Effector memory CD4-positive, alpha-beta T cell (primary cell): ENCODE data around the gene RHPN2.
"Not testable (repeated sequence)": the region's sequence is repeated elsewhere in the genome, so short reads cannot be mapped to it uniquely, and the experiment has no call there.

Experiments
- DNase-seq, 3 donors: peaks; one replicate each; pipeline ENCODE4 v3.0.0-alpha.2; 2020
- H3K27ac ChIP-seq: 2 replicates; pipeline ENCODE4 v1.7.0; 2013; ENCODE audit warnings: mild to moderate bottlenecking, low read length, moderate library complexity; ENCODE audit not compliant: insufficient read depth, poor library complexity, severe bottlenecking
- H3K27me3 ChIP-seq: replicated peaks from 2 replicates; pipeline ENCODE4 v1.7.0; 2013; ENCODE audit warnings: mild to moderate bottlenecking, low read length; ENCODE audit not compliant: insufficient read depth, control insufficient read depth, poor library complexity, severe bottlenecking
- H3K36me3 ChIP-seq: 2 replicates; pipeline ENCODE4 v1.7.0; 2013; ENCODE audit warnings: mild to moderate bottlenecking, low read length, moderate library complexity; ENCODE audit not compliant: control insufficient read depth, insufficient read depth
- H3K4me1 ChIP-seq: 2 replicates; pipeline ENCODE4 v1.7.0; 2013; ENCODE audit warnings: low read length, mild to moderate bottlenecking; ENCODE audit not compliant: control insufficient read depth, insufficient read depth, poor library complexity, severe bottlenecking
- H3K4me3 ChIP-seq: 2 replicates; pipeline ENCODE4 v1.7.0; 2013; ENCODE audit warnings: low read length, low read depth, mild to moderate bottlenecking; ENCODE audit not compliant: insufficient read depth, poor library complexity, severe bottlenecking
- H3K9me3 ChIP-seq: 2 replicates; pipeline ENCODE4 v1.7.0; 2013; ENCODE audit warnings: mild to moderate bottlenecking, low read length, moderate library complexity; ENCODE audit not compliant: control insufficient read depth

RHPN2 gene

DNA sequence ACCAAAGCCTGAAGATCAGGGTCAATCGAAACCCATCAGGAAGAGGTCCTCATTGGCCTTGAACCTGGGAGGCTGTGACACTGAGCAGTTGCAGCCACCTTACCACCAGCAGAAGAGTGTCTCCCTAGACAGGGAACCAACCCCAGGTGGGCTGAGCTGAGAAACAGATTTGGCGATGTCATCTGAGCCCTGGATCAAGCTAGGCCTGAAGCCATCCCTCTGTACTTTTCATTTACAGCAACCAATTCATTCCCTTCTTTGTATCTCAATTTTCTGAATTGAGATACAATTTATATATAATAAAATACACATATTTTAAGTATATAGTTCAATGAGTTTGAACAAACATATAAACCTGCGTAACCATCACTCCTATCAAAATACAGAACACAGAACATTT lies 14.6 kb downstream of the RHPN2 start:
- no peak for DNase-seq
- Histone ChIP-seq H3K4me1 (no peaks in the 10 kb centered on the region), H3K27ac (no peak overlapping the region), H3K4me3 (no peak overlapping the region), H3K36me3 (no peaks in the 10 kb centered on the region), H3K27me3 (no peaks in the 10 kb centered on the region), H3K9me3 (no peaks in the 10 kb centered on the region)

DNA sequence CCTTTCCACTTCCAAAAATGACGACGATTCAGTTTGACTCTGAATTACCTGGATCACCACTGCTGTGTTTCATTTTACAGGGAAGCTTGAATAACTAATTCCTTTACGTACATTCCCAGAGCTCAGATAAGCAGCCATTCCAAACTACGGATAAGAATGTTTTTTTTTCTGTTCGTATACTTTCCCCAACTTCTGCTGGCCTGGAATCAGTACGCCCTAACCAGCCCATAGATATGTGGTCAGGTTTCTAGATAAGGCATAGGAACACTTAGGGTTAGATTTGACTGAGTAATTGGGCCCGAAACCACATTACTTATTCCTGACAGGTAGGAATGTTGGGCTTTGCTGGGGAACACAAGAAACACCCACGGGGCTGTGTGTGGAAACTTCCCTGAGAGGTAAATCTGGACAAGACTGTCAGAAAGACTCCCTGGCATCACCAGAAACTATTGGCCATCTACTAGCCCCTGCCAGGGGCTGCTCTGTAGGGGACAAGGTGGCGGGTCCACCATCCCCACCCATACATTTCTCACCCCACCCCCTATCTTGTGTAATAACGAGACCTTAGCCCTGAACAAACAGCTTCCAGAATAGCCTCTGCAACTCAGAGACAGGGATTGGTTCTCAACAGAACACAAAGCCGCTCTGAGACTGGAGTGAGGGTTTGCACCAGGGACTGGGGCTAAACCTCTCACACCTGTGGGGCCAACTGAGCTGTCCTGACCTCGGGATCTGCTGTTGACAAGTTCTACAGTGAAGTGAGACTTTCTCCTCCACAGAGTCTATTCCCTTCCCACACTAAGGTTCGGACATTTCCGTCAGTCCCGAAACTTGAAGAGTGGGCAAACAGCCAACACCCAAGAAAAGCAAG lies 15.6 kb downstream of the RHPN2 start:
- Histone ChIP-seq H3K27me3 (no peaks in the 10 kb centered on the region), H3K27ac (no peak overlapping the region), H3K9me3 (no peaks in the 10 kb centered on the region), H3K4me3 (no peak overlapping the region), H3K4me1 (no peaks in the 10 kb centered on the region), H3K36me3 (no peaks in the 10 kb centered on the region)
- DNase-seq = no peak

DNA sequence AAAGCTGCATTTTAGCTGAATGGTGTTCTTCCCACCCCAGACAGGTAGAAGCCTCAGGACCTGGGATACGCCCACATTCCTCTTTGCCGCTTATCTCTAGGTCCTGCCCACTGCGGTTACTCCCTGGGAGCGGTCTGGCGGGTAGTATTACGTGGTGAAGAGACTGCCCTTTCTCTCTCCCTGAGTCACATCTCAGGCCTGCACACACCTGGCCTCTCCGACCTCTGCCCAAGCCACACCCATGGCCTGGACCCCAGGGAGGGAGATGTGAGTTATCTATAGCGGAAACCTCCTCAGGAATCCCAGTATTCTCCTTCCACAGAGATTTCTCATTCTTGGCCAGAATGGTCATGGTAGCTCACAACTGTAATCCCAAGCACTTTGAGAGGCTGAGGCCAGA lies 17.3 kb downstream of the RHPN2 start:
- H3K36me3 ChIP-seq = no peaks in the 10 kb centered on the region
- H3K9me3 ChIP-seq = no peaks in the 10 kb centered on the region
- H3K27me3 ChIP-seq = no peaks in the 10 kb centered on the region
- no peaks in the 10 kb centered on the region for H3K4me1 ChIP-seq
- no peak overlapping the region for H3K27ac ChIP-seq
- no peak overlapping the region for H3K4me3 ChIP-seq
- DNase-seq = no peak

DNA sequence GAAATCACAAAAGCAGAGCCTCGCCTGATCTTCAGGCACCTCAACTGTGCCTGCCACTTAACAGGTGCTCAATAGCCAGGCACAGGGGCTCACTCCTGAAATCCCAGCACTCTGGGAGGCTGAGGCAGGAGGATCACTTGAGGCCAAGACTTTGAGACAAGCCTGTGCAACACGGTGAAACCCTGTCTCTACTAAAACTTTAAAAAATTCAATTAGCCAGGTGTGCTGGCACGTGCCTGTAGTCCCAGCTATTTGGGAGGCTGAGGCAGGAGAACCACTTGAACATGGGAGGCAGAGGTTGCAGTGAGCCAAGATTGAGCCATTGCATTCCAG lies 22.9 kb downstream of the RHPN2 start:
- H3K27me3 ChIP-seq, DNase-seq, H3K9me3 ChIP-seq, H3K36me3 ChIP-seq, H3K4me1 ChIP-seq, H3K27ac ChIP-seq, H3K4me3 ChIP-seq: not testable (repeated sequence)

DNA sequence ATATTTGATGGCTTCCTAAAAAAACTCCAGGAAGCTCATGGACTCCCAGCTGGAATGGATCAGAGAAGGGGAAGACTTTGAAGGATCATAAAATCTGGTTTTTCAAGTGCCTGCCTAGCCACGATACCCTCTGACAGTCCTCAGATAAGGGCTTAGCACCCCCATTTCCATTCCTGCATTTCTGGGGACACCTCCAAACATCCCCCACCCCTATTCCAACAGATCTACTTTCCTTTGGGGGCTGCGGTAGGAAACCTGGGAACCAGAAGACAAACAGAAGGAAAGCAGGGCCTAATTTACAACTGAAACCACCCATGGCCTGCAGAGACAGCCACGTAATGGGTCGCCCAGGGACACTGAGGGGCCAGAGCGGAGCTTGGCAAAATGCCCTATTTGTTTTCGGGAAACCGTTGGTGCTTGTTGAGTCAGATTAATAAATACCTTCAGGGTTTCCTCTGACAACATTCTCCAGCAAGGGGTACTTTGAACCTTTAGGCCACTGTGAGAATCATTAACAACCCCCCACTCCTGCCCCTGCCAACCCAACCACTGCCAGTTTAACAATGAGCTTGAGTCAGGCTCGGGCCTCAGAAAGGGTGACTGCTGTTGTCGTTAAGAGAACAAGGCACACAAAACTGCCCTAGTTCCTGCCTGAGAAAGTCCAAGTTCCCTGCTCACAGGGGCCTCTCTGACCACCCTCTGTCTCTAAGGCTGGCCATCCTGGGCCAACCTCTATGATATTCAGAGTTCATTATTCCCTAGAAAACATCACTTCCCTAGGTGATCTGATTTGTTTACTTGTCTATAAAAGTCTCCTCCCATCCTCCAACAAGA lies 23.5 kb downstream of the RHPN2 start:
- no peak for DNase-seq
- Histone ChIP-seq H3K27me3 (no peaks in the 10 kb centered on the region), H3K4me3 (no peak overlapping the region), H3K36me3 (no peaks in the 10 kb centered on the region), H3K9me3 (no peaks in the 10 kb centered on the region), H3K4me1 (no peaks in the 10 kb centered on the region), H3K27ac (no peak overlapping the region)

DNA sequence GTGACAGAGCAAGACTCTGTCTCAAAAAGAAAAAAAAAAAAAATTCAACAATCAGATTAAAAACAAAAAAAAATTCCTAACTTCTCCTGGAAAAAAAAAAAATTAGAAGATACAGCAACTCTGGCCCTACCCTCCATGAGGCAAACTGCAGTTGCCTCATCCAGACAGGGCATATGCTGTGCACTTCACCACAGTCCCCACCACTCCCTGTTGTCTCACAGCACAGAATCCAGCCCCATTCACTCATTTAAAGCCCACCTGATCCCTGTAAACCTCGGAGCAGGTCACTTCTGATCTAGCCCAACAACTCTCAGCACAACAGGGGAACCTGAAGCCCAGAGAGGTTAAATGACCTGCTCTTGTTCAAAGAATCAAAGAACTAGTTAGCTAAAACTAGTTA lies 24.9 kb downstream of the RHPN2 start:
- Histone ChIP-seq H3K27me3 (no peaks in the 10 kb centered on the region), H3K27ac (no peak overlapping the region), H3K4me1 (no peaks in the 10 kb centered on the region), H3K9me3 (no peaks in the 10 kb centered on the region), H3K4me3 (no peak overlapping the region), H3K36me3 (no peaks in the 10 kb centered on the region)
- DNase-seq = no peak

DNA sequence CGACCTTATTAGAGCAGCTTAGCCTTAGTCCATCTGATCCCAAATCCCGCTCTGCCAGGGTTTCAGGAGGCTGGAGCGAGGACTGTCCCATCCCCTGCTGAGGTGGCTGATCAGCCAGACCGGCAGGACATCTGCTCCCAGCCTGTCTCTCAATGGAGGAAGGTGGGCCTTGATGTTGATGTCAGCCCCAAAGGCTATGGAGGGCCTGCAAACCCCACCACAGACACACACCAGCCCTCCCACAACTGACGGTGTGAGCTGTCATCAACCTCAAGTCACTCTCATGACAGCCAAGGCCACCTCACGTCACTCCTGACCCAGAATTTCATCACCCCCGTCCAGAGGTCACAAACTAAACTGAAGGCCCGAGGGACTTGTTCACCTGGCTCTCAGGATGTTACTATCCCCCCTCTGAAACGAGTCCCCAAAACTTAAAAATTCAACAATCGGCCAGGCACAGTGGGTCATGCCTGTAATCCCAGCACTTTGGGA lies 25.5 kb downstream of the RHPN2 start:
- no peak overlapping the region for H3K27ac ChIP-seq
- no peak overlapping the region for H3K4me3 ChIP-seq
- H3K9me3 ChIP-seq = no peaks in the 10 kb centered on the region
- no peaks in the 10 kb centered on the region for H3K36me3 ChIP-seq
- no peaks in the 10 kb centered on the region for H3K27me3 ChIP-seq
- no peaks in the 10 kb centered on the region for H3K4me1 ChIP-seq
- DNase-seq = no peak

DNA sequence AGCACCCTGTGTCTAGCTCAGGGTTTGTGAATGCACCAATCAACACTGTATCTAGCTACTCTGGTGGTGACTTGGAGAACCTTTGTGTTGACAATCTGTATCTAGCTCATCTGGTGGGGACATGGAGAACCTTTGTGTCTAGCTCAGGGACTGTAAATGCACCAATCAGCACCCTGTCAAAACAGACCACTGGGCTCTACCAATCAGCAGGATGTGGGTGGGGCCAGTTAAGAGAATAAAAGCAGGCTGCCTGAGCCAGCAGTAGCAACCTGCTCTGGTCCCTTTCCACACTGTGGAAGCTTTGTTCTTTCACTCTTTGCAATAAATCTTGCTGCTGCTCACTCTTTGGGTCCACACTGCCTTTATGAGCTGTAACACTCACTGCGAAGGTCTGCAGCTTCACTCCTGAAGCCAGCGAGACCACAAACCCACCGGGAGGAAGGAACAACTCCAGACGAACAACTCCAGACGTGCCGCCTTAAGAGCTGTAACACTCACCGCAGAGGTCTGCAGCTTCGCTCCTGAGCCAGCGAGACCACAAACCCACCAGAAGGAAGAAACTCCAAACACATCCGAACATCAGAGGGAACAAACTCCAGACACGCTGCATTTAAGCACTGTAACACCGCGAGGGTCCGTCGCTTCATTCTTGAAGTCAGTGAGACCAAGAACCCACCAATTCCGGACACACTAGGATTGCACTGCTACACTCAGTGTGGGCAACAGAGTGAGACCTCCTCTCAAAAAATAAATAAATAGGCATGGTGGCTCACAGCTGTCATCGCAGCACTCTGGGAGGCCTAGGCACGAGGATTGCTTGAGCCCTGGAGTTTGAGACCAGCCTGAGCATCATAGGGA lies 27.3 kb downstream of the RHPN2 start:
- not testable (repeated sequence) for DNase-seq, H3K27me3 ChIP-seq, H3K4me1 ChIP-seq, H3K27ac ChIP-seq, H3K36me3 ChIP-seq, H3K9me3 ChIP-seq
- peak overlapping the region; percentile 37 for H3K4me3 ChIP-seq

DNA sequence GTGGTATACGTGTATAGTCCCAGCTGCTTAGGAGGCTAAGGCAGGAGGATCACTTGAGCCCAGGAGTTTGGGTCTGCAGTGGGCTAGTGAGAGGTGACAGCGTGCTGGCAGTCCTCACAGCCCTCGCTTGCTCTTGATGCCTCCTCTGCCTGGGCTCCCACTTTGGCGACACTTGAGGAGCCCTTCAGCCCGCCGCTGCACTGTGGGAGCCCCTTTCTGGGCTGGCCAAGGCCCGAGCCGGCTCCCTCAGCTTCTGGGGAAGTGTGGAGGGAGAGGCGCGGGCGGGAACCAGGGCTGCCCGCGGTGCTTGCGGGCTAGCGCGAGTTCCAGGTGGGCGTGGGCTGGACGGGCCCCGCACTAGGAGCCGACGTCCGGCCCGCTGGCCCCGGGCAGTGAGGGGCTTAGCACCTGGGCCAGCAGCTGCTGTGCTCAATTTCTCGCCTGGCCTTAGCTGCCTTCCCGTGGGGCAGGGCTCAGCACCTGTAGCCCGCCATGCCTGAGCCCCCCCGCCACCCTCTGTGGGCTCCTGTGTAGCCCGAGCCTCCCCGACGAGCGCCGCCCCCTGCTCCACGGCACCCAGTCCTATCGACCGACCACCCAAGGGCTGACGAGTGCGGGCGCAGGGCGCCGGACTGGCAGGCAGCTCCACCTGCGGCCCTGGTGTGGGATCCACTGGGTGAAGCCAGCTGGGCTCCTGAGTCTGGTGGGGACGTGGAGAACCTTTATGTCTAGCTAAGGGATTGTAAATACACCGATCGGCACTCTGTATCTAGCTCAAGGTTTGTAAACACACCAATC lies 28.1 kb downstream of the RHPN2 start:
- not testable (repeated sequence) for H3K27me3 ChIP-seq, H3K27ac ChIP-seq, H3K4me1 ChIP-seq, H3K36me3 ChIP-seq, DNase-seq, H3K9me3 ChIP-seq, H3K4me3 ChIP-seq
